ENCODE data around the gene BECN2.

GRCh38 chr1:241934201-241934848 is 23.2 kb upstream of the BECN2 start:
- TF ChIP-seq POLR2A (IDR thresholded peaks at IDR 0.05; ENCODE audit: insufficient read depth in 1 of 2, low read depth in 2 of 2, low read length in 2 of 2), result no peak
- TF ChIP-seq MED1 (CRISPR knock-in tag; IDR thresholded peaks at IDR 0.05), result no peak
- TF ChIP-seq CTCF (CRISPR knock-in tag; IDR thresholded peaks at IDR 0.05), result no peak

Data from HepG2 (cell line).